Subcutaneous abdominal adipose tissue (tissue), 5 donors: Measurements from ENCODE around the gene RIMBP2.

Experiments used
- H3K27ac ChIP-seq: one replicate; pipeline ENCODE4 v1.7.0; 2013; ENCODE audit warnings: low read depth, mild to moderate bottlenecking, inconsistent platforms, low read length, moderate library complexity
- H3K27me3 ChIP-seq, 5 donors: one replicate each; pipeline ENCODE4 v1.7.0; 2013; ENCODE audit warnings: low read length in 5 of 5, inconsistent platforms in 1 of 5; ENCODE audit not compliant: control insufficient read depth in 5 of 5, insufficient read depth in 4 of 5
- H3K36me3 ChIP-seq, 5 donors: one replicate each; pipeline ENCODE4 v1.7.0; 2013; ENCODE audit warnings: low read length in 5 of 5; ENCODE audit not compliant: control insufficient read depth in 5 of 5, insufficient read depth in 5 of 5
- H3K4me1 ChIP-seq, 5 donors: one replicate each; pipeline ENCODE4 v1.7.0; 2013; ENCODE audit warnings: low read length in 5 of 5, mild to moderate bottlenecking in 3 of 5, moderate library complexity in 1 of 5; ENCODE audit not compliant: control insufficient read depth in 5 of 5, insufficient read depth in 5 of 5
- H3K4me3 ChIP-seq, 5 donors: one replicate each; pipeline ENCODE4 v1.7.0; 2013; ENCODE audit warnings: low read length in 5 of 5, low read depth in 1 of 5
- H3K9ac ChIP-seq, 5 donors: one replicate each; pipeline ENCODE4 v1.7.0; 2013; ENCODE audit warnings: low read length in 5 of 5, mild to moderate bottlenecking in 4 of 5, moderate library complexity in 3 of 5
- H3K9me3 ChIP-seq, 5 donors: one replicate each; pipeline ENCODE4 v1.7.0; 2013; ENCODE audit warnings: low read length in 5 of 5; ENCODE audit not compliant: control insufficient read depth in 5 of 5
- donor health status: healthy.
- donor health status: healthy.
- donor health status: healthy.
- donor health status: healthy.
- donor health status: healthy.

The RIMBP2 gene

DNA sequence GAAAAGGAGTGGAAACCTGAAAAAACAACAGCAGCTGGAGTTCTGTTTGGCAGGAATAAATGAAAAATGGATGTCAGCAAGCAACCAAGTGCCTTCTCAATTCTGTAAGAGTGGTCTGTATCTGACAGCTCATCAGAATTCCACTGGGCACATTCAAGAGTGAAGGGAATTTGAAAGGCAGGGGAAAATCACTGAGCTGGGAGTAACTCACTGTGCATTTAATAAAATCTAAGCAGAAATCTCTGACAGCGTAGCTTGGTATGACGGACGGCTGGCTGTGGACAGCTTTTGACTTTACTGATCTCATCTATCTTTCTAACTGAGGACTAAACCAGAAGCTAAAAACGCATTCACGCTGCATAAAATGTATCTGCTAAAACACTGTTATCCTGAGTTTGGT is 153.4 kb downstream of the RIMBP2 start:
- Histone ChIP-seq H3K9me3 (peaks cover 6 to 23% (median 21%) of the 10 kb centered on the region in 5 donors), H3K27me3 (peaks cover 0 to 2% (median 2%) of the 10 kb centered on the region in 5 donors), H3K9ac (no peak overlapping the region), H3K27ac (no peak overlapping the region), H3K4me1 (no peaks in the 10 kb centered on the region), H3K36me3 (no peaks in the 10 kb centered on the region), H3K4me3 (no peak overlapping the region)

DNA sequence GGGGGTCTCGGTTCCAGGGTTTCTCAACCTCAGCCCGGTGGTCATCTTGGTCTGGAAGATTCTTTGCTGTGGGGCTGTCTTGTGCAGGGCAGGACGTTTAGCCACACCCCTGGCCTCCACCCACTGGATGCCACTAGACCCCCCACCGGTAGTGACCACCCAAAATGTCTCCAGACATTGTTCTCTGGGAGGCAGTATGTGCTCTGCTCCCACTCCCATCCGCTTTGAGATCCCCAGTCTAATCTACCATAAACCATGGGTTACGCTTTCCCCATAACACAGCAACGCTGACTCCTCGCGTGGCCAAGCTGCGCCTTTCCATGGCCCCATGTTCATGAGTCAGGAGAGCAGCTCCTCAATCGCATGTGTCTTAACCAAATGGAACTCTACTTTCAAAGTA is 155.8 kb downstream of the RIMBP2 start:
- no peak overlapping the region for H3K4me3 ChIP-seq
- no peak overlapping the region for H3K27ac ChIP-seq
- H3K36me3 ChIP-seq = no peaks in the 10 kb centered on the region
- H3K9me3 ChIP-seq = peaks cover 0 to 9% (median 7%) of the 10 kb centered on the region in 5 donors
- peaks cover 2 to 13% (median 6%) of the 10 kb centered on the region in 5 donors for H3K27me3 ChIP-seq
- H3K9ac ChIP-seq = no peak overlapping the region
- no peaks in the 10 kb centered on the region for H3K4me1 ChIP-seq

DNA sequence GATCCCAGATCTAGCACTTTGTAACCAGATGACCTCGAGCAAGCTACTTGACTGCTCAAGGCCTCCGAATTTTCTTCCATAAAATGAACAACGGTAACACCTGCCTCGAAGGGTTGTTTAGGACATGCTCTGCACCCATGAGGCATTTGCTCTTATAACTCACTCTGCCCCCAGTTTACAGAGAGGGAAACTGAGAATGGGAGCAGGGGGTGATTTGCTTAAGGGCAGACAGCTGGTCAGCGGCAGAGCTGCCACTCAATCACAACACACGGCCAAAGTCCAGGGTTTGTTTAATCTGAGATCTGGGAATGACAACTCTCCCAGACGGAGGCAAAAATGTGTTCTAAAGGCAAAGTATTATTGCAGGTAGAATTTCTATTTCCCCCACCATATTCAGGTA is 156.3 kb downstream of the RIMBP2 start:
- peaks cover 2 to 13% (median 6%) of the 10 kb centered on the region in 5 donors for H3K27me3 ChIP-seq

DNA sequence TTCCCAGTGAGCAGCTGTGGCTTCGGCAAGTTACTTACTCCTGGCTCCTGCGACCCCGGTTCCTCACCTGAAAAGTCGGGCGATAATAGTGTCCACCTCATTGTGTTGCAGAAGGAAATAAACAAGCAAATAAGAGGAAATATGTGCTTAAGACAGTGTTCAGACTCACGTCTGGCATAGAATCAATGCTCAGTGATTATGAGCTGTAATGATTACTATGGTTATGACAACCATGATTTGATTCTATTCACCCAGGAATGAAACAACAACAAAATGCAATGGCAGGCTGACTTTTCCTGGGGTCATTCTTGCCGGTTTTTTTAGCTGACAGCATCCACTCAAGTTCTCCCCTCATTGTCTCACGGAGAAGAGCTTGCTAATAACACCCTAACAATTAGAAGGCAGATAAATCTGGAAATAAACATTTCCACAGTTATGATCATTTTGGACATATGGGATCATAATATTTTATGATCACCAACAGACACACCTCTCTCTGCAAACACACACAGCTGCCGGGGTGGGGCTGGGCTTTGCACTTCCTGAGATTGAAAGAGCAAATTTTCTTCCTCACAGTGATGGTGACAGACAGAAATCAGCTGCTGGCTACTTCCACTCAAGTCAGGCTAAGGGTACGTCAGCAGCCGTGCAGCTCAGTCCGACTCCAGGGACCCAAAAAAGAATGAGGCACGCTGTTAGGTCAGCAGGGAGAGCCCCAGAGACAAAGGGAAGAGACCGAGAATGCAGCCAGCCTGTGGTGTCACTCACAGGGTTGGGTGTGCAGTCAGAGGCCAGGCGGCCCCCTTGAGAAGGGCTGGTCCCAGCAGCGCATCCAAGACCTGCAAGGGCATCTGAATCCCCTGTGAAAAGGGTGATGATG is 158.0 kb downstream of the RIMBP2 start:
- no peak overlapping the region for H3K27ac ChIP-seq
- H3K9ac ChIP-seq = no peak overlapping the region
- no peak overlapping the region for H3K4me3 ChIP-seq
- H3K9me3 ChIP-seq = peaks cover 0 to 4% (median 0%) of the 10 kb centered on the region in 5 donors
- no peaks in the 10 kb centered on the region for H3K4me1 ChIP-seq
- H3K36me3 ChIP-seq = no peaks in the 10 kb centered on the region
- peaks cover 2 to 13% (median 6%) of the 10 kb centered on the region in 5 donors for H3K27me3 ChIP-seq

More for the DNA sequence above, 156.3 kb downstream of the RIMBP2 start:
- Histone ChIP-seq H3K4me1 (no peaks in the 10 kb centered on the region), H3K9ac (no peak overlapping the region), H3K36me3 (no peaks in the 10 kb centered on the region), H3K27ac (no peak overlapping the region), H3K9me3 (peaks cover 0 to 6% (median 4%) of the 10 kb centered on the region in 5 donors), H3K4me3 (no peak overlapping the region)

DNA sequence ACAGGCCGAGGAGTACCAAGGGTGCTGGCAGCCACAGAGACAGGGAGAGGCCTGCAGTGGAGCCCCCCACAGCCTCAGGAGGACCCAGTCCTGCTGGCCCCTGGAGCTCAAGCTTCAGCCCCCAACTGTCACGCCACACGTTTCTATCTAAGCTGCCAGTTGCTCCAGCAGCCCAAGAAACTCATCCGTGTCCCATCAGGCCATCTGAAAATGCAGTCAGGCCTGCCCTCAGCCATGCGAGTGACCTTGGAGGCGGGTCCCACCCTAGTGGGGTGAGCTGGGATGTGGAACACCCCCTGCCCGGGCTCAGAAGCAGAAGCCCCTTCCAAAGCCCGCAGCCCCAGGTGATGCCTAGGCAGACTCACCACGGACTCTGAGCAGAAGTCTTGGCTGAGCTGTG is 158.9 kb downstream of the RIMBP2 start:
- H3K36me3 ChIP-seq = no peaks in the 10 kb centered on the region
- peaks cover 0 to 4% (median 0%) of the 10 kb centered on the region in 5 donors for H3K9me3 ChIP-seq
- H3K9ac ChIP-seq = no peak overlapping the region
- no peak overlapping the region for H3K27ac ChIP-seq
- H3K4me1 ChIP-seq = no peaks in the 10 kb centered on the region
- H3K4me3 ChIP-seq = no peak overlapping the region
- H3K27me3 ChIP-seq = peaks cover 2 to 13% (median 6%) of the 10 kb centered on the region in 5 donors

DNA sequence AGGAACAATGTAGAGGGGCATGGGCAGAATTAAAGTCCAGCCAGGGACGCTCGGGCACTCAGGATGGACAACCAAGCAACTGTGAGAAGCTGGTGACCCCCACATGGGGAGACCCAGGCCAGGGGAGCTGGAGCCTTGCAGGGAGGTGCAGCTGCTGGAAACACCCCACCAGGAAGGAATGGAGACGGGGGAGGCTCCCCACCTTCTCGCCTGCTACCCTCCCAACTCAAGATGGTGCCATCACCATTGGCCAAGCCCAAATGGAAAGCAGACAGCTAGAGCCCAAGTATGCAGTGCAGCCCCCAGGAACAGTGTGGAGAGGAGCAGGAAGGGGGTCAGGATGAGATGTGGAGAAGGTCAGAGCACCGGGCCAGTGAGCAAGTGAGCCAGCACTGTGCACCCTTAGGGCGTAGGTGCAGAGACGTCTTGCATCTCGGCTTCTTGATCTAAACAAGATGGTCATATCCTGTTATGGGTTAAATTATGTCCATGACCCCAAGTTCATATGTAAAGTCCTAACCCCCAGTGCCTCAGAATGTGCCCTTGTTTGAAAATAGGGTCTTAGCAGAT is 159.5 kb downstream of the RIMBP2 start:
- no peak overlapping the region for H3K4me3 ChIP-seq
- peaks cover 2 to 13% (median 6%) of the 10 kb centered on the region in 5 donors for H3K27me3 ChIP-seq
- H3K4me1 ChIP-seq = no peaks in the 10 kb centered on the region
- no peaks in the 10 kb centered on the region for H3K36me3 ChIP-seq
- no peak overlapping the region for H3K27ac ChIP-seq
- H3K9ac ChIP-seq = no peak overlapping the region
- H3K9me3 ChIP-seq = peaks cover 0 to 6% (median 3%) of the 10 kb centered on the region in 5 donors

DNA sequence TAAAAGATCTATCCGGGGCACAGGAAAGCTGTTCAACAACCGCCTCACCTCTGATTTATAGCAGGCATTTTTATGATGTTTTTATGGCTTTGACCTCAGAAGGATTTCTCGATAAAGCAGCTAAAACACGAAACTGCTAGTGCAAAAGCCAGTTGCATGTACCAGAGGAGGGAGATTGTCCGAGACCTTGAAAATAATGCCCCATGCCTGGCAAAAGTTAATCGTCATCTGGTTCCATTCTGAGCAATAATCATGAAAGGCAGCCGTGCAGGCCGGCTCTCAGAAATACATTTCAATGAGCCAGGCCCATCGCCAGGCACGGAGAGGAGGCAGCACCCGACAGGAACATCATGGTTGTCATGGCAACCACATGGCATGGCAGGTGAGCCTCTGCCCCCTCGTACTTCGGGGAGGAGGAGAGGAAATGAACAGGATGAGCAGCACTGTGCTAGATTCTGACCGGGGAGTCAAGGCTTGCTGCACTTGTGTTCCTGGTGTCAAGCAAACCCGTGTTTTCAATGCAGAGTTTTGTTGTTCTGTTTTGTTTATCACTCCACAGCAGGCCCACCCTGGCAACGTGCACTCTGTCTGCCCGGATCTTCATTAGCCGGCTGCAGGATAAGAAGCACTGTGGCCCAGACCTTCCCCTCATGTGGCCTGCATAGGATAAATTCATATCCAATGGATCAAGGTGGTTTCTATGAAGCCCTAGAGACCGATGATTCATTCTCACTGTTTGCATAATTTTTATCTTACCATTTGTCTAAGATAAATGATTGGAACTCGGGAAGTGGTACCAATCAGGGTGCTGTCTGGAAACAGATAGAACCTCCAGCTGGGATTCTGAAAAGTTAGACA is 160.2 kb downstream of the RIMBP2 start:
- H3K36me3 ChIP-seq = no peaks in the 10 kb centered on the region
- peaks cover 2 to 13% (median 6%) of the 10 kb centered on the region in 5 donors for H3K27me3 ChIP-seq
- no peaks in the 10 kb centered on the region for H3K4me1 ChIP-seq
- no peak overlapping the region for H3K27ac ChIP-seq
- no peak overlapping the region for H3K4me3 ChIP-seq
- peaks cover 0 to 13% (median 9%) of the 10 kb centered on the region in 5 donors for H3K9me3 ChIP-seq
- H3K9ac ChIP-seq = no peak overlapping the region

DNA sequence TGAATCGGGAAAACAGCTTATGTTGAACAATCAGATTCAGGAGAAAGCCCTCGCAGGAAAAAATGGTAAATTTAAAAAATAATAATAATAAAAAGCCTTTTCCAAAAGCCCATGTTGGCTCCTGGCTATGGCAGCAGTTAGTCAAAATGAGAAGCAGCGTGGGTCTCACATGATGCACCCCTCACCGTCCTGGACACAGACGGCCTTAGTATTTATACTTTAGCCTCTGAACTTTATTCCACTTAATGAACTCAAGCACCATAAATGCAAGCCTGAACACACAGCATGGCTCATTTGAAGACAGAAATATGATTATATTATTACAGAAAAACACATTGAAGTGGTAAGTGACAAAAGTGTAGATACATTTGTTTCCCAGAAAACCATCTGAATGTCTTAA is 160.9 kb downstream of the RIMBP2 start:
- H3K36me3 ChIP-seq = no peaks in the 10 kb centered on the region
- no peaks in the 10 kb centered on the region for H3K4me1 ChIP-seq
- H3K4me3 ChIP-seq = no peak overlapping the region
- H3K9ac ChIP-seq = no peak overlapping the region
- H3K27ac ChIP-seq = no peak overlapping the region
- peaks cover 0 to 15% (median 9%) of the 10 kb centered on the region in 5 donors for H3K9me3 ChIP-seq
- peaks cover 2 to 13% (median 6%) of the 10 kb centered on the region in 5 donors for H3K27me3 ChIP-seq

DNA sequence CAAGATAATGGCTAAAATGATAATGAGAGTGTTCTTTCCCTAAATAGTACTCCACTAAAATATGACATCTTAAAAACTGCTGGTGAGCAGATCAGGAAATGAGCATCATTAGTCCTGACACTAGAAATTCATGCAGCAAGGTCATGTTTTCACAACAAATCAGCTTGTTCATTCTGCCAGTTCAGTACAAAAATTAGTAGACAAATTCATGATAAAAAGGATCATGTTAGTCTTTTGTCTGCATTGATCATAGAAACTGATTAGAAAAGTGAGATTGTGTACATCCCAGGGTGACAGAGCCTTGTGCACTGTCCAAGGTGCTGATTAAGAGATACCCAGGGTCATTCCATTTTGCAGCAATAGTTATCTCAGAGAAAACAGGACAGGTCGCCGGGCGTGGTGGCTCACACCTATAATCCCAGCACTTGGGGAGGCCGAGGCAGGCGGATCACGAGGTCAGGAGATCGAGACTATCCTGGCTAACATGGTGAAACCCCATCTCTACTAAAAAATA is 163.6 kb downstream of the RIMBP2 start:
- no peak overlapping the region for H3K4me3 ChIP-seq
- peaks cover 2 to 13% (median 6%) of the 10 kb centered on the region in 5 donors for H3K27me3 ChIP-seq
- H3K9me3 ChIP-seq = peaks cover 0 to 15% (median 9%) of the 10 kb centered on the region in 5 donors
- no peak overlapping the region for H3K27ac ChIP-seq
- no peaks in the 10 kb centered on the region for H3K4me1 ChIP-seq
- no peak overlapping the region for H3K9ac ChIP-seq
- H3K36me3 ChIP-seq = no peaks in the 10 kb centered on the region
